ENCODE measurements around the gene JAM3.

JAM3 gene

DNA sequence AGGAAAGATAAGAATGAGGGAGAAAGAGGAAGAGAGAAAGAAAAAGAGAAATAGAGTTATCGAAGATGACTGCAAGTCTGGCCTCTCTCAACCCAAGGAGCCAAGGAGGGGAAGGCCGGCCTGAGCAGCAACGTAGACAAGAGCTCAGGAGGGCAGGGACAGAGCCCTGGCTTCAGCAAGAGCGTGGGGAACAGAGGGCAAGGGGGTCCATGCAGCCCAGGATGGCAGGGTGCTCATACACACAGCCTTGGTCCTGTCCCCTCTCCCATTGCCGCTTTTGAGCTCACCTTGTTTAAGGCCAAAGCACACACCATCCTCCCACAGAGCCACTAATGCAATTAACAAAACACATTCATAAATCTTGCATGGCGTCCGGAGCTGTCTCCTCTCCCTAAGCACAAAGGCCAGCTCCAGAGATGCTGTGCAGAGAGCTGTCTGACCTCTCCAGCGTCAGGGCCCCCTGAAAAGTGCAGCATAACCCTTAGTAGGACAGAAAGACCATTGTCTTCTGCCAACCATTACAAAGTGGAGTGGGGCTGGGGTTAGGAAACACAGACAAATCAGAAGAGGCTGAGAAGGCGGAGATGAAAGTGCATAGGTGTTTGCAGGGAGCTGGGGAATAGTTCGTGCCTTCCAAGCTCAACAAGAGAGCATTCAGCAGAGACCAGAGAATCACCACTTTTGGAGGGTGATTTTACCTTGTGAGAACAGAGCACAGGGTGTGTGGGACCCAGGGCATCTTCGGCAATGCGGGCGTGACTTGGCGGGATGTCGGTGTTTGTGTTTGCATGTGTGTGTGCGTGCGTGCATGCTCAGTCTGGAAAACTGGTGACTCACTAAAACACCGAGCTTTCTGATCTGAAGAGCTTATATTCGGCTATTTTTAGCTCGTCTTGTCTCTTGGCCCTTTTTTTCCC is 28.2 kb upstream of the JAM3 start:
- no peak for DNase-seq

DNA sequence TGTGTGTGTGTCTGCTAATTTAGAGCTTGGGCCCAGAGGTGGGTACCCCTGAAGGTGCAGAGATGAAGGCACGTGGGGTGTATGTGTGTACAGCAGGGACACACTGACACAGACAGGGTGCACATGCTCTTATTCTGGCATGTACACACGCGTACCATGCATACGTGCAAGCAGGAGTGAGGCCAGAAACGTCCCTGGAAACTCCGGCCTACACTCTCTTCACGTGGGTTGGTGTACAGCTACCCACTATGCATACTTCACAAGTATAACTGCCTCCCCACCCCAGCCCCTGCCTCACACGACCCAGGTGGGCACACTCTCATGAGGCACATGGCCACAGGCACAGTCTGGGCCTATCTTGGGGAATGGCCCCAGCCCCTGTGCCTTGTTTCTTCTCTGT is 27.5 kb upstream of the JAM3 start:
- DNase-seq: no peak

- no peak for DNase-seq
Observed at GRCh38 chr11:134041791-134042696, 26.8 kb upstream of the JAM3 start.

DNA sequence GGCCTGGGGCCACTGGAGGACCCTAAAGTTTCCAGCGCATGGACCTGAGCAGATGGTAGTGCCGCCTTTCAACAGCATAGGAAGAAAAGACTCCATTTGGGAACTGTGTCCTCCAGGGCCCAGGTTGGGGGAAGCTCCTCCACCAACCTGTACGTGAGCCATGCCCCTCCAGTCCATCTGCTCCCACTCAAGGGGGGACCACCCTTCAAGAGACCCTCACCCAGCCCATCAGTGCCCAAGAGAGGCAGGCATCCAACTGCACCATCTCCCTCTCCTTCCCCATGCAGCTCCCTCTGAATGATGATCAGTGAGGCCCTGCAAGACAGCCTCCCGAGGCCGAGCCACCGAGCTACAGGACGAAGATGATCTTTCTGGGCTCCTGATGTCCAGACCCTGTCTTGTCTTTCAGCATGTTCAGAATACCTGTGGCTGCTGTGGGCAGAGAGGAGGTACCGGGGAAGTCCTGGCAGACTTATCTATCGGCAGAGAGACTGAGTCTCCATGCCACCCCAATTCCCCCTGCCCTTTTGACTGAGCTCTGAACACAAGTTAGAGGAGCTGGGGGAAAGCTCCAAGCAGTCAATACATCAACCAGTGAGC is 25.0 kb upstream of the JAM3 start:
- DNase-seq: no peak

GRCh38 chr11:134044514-134045284 is 24.2 kb upstream of the JAM3 start:
- DNase-seq: no peak

GRCh38 chr11:134045799-134046635 is 22.9 kb upstream of the JAM3 start:
- DNase-seq: peak; percentile 24

- no peak for DNase-seq
Observed at GRCh38 chr11:134046681-134047449, 22.0 kb upstream of the JAM3 start.

DNA sequence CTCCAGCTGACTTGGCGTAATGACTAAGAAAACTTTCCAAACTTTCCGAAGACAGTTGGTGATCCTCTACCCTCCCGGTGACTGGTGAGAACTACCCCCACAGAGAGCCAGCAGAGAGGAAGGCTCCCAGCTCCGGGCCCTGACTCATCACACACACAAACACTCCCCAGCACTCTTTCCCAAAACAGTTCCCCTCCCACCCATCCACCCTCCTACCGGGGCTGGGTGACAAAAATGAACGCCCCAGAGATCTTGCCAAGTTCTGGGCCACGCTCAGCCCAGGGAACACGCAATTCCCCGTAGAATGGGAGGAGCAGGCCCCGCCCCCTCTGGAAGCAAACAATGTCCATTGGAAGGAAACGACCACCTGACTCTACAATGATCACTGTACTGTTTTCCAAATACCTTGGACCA is 21.3 kb upstream of the JAM3 start:
- DNase-seq: no peak

- no peak for DNase-seq
Observed at GRCh38 chr11:134048028-134048427, 20.8 kb upstream of the JAM3 start.

- no peak for DNase-seq
Observed at GRCh38 chr11:134049303-134049702, 19.6 kb upstream of the JAM3 start.

DNA sequence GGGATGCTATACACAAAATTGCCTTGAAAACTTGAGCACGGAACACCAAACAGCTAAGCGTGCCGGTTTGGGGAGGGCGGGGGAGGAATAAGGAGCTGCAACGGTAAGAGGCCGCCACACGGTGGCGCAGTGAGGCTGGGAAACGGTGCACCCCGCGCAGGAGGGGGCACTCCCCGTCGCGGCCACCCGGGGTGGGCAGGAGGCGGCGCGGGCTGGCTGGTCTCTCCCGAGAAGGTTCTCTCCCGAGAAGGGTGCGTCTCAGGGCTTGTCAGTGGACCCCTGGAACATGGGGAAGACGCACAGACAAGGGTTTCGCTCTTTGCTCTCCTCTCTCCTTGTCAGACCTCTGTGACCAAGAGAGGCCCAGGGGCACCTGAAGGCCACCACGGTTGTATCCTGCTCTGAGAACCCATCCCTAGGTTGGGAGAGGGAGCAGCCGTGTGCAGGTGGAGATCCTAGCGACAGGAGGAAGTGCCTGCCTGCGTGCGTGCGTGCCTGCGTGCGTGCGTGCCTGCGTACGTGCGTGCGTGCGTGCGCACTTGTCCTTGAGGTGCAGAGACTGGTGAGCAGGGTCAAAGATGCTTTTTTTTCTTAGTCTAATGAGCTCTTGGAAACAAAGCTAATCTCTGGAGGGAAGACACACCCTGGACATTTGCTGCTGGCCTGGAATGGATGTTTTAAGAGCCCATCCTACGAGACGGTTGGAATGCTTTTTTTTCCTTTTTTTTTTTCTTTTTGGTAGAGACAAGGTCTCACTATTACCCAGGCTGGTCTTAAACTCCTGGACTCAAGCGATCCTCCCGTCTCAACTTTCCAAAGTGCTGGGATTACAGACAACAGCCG is 18.1 kb upstream of the JAM3 start:
- peak; percentile 80 for DNase-seq

DNA sequence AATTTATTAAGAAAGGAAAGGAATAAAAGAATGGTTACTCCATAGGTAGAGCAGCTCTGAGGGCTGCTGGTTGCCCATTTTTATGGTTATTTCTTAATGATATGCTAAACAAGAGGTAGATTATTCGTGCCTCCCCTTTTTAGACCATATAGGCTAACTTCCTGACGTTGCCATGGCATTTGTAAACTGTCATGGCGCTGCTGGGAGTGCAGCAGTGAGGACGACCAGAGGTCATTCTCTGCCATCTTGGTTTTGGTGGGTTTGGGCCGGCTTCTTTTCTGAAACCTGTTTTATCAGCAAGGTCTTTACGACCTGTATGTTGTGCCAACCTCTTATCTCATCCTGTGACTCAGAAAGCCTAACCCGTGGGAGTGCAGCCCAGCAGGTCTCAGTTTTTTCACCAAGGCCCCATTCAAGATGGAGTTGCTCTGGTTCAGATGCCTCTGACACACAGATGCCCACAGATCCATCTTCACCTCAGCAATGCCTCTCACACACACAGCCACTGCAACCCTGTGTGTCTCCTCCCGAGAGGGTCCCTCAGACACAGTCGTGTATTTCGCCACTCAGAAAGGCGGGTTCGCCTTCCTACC is 16.4 kb upstream of the JAM3 start:
- DNase-seq: no peak

DNA sequence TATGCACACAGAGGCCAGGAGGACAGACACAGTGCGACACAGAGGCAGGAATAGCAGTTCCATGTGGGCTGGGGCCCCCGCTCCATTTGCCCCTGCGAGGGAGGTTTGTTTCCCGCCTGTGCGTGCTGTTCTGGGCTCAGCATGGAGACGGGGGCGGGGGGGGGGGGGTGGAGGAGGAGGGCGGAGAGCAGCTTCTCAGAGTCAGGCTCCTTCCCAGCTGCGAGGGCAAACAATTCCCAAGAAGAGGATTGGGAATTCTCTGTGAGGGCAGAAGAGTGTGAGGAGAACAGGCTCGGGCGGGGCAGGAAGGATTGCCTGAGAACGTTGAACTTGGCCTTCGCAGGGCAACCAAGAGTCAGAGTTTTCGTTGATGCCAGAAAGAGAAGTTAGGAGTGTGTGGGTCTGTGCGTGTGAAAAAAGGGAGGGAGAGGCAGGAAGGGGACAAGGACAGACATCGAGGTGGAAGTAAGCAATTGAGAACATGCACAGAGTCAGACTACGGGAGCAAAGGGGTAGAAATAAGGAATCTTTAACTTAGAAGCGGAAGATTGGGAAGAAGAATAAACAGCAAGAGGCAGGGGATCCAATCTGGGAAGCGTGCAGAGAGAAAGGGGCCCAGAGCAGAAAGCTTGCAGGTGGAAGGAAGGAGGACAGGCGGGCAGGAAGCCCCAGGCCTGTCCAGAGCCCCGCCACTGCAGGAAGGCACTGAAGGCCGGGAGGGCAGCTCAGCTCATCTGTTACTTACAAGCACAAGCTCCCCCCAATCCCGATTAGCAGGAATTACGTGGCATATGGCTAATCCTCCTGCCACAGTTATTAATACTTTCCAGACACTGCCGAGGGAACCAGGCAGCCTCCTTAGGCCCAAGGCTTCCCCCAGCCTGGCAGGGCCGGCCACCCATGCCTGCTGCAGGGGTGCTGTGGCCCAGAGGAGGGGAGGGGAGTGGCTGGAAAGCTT is 15.6 kb upstream of the JAM3 start:
- no peak for DNase-seq

GRCh38 chr11:134055029-134055428 is 13.8 kb upstream of the JAM3 start:
- DNase-seq: no peak

- DNase-seq: peak; percentile 35
Observed at GRCh38 chr11:134060316-134060715, 8.6 kb upstream of the JAM3 start.

- no peak for DNase-seq
Observed at GRCh38 chr11:134062265-134063123, 6.4 kb upstream of the JAM3 start.

DNA sequence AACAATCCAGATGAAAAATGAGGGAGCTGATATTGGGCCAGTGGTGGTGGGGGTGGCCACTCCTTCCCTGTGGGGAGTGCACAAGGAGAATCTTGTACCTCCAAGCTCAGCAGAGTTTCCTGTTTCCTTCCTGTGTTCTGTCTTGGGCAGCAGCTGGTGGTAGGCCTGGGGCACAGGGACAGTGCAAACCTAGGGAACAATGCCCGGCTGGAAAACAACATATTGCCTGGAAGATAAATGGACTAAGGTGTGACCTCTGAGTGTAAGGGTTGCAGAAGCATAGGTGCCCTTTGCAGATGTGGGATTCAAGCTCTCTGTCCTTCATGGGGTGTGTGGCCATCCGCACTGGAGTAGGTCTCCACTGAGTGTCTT is 5.8 kb upstream of the JAM3 start:
- no peak for DNase-seq
